Bronchial epithelial cell (primary cell): ENCODE data around the gene BRPF1. TPM values are rescaled to one million over a fixed set of nuclear protein-coding genes. Genes with fewer than 3 reads are reported as not detected.

ENCODE experiments used
- DNase-seq: peaks from one replicate; pipeline ENCODE4 v3.0.0-alpha.2; 2010; ENCODE audit warnings: low read depth
- FAIRE-seq: peaks from 2 replicates; lab custom pipeline; 2011; peaks lifted over from hg19 to GRCh38; lab: Jason Lieb, UNC
- H3K27me3 ChIP-seq: 2 replicates; pipeline ENCODE4 v1.5.1; 2011; ENCODE audit warnings: low read length; ENCODE audit not compliant: control insufficient read depth, insufficient read depth
- H3K36me3 ChIP-seq: 2 replicates; pipeline ENCODE4 v1.5.1; 2011; ENCODE audit warnings: low read length; ENCODE audit not compliant: control insufficient read depth, insufficient read depth
- H3K4me3 ChIP-seq: 2 replicates; pipeline ENCODE4 v1.5.1; 2011; ENCODE audit warnings: mild to moderate bottlenecking, low read depth, low read length, control low read depth
- total RNA-seq: library from RNA; depleted of rRNA; stranded (reverse); fragments of >200 nt; gene quantifications from 2 replicates; pipeline ENCODE4 v1.2.1, GENCODE V29; 2014
- TF ChIP-seq, protein P1 (sequence below): IDR thresholded peaks from 2 replicates; pipeline ENCODE4 v1.5.1; 2011; ENCODE audit warnings: mild to moderate bottlenecking, moderate library complexity, low read length, control low read depth, inconsistent platforms; ENCODE audit not compliant: insufficient read depth, severe bottlenecking

Gene BRPF1
- total RNA-seq, 1 donor from 2014 or later, result 14.0 TPM

DNA sequence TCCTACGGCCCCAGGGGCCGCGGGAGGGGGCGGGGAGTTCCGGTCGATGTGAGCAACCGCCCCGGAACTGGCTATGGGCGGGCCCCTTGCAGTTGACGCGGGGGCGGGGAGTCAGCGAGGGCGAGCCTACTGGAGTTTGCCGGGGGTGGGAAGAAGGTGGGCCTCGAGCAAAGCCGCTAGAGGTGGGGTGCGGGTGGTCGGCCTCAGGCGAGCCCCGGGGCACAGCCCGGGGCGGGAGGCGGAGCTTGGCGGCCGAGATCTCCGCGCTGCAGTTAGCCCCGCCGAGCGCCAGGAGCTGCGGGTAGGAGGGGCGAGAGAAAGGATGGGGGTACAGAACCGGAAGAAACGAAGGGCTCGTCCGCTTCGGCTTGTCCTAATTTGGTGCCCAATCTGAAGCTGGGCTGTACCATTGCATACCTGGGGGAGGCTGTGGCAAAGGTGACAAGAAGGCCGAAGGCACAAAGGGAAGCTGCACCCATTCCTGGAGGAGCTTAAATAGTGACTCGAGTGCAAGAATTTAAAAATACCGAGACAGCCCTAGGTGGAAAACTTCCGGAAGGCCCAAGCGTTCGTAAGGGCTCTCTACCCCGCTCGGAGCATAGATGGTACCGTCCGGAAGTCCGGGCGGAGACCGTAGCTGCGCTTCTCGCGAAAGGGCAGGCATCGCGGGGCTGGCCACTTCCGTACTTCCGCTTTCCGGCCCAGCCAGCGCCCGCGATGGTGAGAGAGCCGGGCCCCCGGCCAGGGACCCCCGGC is 61.0 kb downstream of the BRPF1 start, which contains the start of the genes ARPC4 and TADA3:
Gene ARPC4, plus strand, starts transcription at position 678 of the 756 bp plus-strand sequence. Its CDS starts 40 bp downstream, at position 718.
Gene TADA3, minus strand, starts transcription at position 69 of the 756 bp plus-strand sequence. CDS start 1,007 bp downstream, outside the sequence.
- TF ChIP-seq, protein P1, sequence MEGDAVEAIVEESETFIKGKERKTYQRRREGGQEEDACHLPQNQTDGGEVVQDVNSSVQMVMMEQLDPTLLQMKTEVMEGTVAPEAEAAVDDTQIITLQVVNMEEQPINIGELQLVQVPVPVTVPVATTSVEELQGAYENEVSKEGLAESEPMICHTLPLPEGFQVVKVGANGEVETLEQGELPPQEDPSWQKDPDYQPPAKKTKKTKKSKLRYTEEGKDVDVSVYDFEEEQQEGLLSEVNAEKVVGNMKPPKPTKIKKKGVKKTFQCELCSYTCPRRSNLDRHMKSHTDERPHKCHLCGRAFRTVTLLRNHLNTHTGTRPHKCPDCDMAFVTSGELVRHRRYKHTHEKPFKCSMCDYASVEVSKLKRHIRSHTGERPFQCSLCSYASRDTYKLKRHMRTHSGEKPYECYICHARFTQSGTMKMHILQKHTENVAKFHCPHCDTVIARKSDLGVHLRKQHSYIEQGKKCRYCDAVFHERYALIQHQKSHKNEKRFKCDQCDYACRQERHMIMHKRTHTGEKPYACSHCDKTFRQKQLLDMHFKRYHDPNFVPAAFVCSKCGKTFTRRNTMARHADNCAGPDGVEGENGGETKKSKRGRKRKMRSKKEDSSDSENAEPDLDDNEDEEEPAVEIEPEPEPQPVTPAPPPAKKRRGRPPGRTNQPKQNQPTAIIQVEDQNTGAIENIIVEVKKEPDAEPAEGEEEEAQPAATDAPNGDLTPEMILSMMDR, result no peak
- FAIRE-seq, result no peak
- peak; percentile 89 for DNase-seq
- peak within 1 kb of the TSS; percentile 94 for H3K4me3 ChIP-seq
- H3K27me3 ChIP-seq, result no peaks in the 10 kb centered on the region
- H3K36me3 ChIP-seq, result peaks cover 14% of the 10 kb centered on the region

DNA sequence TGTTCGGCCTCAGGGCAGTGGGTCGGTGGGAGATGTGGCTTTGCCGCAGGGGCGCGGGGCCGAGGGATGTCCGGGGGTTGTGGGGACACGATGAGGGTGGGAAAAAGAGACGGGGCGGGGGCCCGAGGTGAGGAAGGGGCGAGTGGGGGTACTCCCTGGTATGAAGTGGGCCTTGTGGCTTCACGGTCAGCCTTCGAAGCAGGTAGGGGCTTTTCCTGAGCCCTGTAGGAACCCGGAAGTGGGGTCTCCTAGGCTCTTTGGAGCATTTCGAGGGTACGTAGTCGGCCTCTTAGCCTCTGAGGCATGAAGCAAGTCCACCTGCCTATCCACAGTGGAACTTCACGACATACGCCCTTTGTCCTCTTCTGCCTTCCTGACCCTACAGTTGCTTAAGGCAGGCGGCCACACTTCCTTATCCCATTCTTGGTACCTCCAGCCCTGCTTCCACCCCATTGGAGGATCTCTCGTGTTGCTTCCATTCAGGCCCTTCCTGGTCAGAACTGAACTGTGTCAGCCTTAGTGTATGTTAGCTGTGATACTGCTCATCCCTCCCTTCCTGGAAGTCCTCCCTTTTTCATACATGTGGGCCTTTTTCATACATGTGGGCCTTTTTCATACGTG is 61.7 kb downstream of the BRPF1 start:
- peak overlapping the region; percentile 94 for H3K4me3 ChIP-seq
- TF ChIP-seq, protein P1, result no peak
- H3K36me3 ChIP-seq, result peaks cover 18% of the 10 kb centered on the region
- FAIRE-seq, result no peak
- no peaks in the 10 kb centered on the region for H3K27me3 ChIP-seq
- DNase-seq, result peak; percentile 42

DNA sequence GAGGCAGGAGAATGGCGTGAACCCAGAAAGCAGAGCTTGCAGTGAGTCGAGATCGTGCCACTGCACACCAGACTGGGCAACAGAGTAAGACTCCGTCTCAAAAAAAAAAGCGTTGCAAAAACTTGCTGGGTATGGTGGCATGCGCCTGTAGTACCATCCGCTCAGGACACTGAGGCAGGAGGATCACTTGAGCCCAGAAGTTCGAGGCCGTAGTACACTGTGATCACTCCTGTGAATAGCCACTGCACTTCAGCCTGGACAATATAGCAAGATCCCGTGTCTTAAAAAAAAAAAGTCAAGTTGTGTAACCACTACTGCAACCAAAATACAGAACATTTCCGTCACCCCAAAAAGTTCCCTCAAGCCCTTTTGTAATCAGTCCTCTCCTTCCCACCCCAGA is 62.9 kb downstream of the BRPF1 start:
- TF ChIP-seq, protein P1, result no peak
- DNase-seq, result no peak
- no peak for FAIRE-seq
- Histone ChIP-seq H3K36me3 (peaks cover 18% of the 10 kb centered on the region), H3K4me3 (no peak overlapping the region), H3K27me3 (no peaks in the 10 kb centered on the region)

DNA sequence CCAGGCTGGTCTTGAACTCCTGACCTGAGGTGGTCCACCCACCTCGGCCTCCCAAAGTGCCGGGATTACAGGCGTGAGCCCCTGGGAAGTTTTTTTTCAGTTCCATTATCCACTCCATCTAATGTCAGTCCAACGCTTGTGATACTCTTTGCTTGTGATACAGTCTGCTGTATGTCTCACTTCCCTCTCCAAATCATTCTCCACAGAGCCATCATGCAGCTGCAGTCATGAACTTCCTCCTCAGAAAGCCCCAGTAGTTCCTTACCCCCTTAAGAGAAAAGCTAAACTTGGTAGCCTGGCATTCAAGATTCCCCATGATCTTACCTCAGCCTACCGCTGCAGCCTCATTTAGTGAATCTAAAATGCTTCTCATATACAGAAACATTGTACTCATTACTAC is 63.7 kb downstream of the BRPF1 start:
- FAIRE-seq, result no peak
- peaks cover 22% of the 10 kb centered on the region for H3K36me3 ChIP-seq
- TF ChIP-seq, protein P1, result no peak
- DNase-seq, result no peak
- no peaks in the 10 kb centered on the region for H3K27me3 ChIP-seq
- H3K4me3 ChIP-seq, result no peak overlapping the region

DNA sequence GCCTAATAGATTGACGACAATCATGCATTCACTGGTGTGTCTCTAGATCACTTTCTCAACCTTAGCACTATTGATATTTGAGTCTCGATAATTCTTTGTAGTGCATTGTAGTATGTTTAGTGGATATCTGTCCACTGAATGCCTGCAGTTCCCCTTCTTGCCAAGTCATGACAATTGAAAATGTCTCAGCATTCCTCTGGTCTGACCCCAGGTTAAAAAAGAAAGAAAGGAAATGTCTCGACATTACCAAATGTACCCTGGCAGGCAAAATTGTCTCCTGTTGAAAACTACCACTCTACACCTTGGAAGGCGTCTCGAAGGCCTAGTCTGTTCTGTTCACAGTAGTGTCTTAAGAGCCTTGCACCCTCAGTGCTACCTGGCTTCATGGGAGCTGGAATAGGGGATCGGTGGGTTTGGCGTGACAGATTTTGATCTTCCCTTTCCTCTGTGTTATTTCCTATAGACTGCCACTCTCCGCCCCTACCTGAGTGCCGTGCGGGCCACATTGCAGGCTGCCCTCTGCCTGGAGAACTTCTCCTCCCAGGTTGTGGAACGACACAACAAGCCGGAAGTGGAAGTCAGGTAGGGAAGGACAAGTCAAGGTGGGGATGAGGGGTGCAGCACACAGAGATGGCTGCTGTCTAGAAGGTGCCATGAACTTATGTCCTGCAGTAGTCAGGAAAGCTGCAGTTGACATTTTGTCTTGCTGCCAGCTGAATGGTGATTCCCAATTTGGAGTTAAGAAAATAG is 65.8 kb downstream of the BRPF1 start:
- TF ChIP-seq, protein P1, result no peak
- DNase-seq, result no peak
- Histone ChIP-seq H3K27me3 (no peaks in the 10 kb centered on the region), H3K36me3 (peaks cover 28% of the 10 kb centered on the region), H3K4me3 (no peak overlapping the region)
- FAIRE-seq, result no peak

Other genes starting within 250 kb of the BRPF1 start
- gene LHFPL4, start 177.9 kb upstream of the BRPF1 start, total RNA-seq, result not detected in 2 replicates
- 32.9 and 44.9 TPM in 2 replicates for gene MTMR14, start 82.2 kb upstream of the BRPF1 start, total RNA-seq
- gene CPNE9, start 27.9 kb upstream of the BRPF1 start, total RNA-seq, result not detected in 2 replicates
- 21.6 and 26.5 TPM in 2 replicates for gene OGG1, start 18.2 kb downstream of the BRPF1 start, total RNA-seq
- gene CAMK1, start 38.2 kb downstream of the BRPF1 start, total RNA-seq, result 18.2 and 36.4 TPM in 2 replicates
- 46.9 and 78.5 TPM in 2 replicates for gene TADA3, start 60.7 kb downstream of the BRPF1 start, total RNA-seq
- gene ARPC4, start 61.3 kb downstream of the BRPF1 start, total RNA-seq, result 192 and 204 TPM in 2 replicates
- gene TTLL3, start 78.5 kb downstream of the BRPF1 start, total RNA-seq, result 11.3 and 17.3 TPM in 2 replicates
- 34.5 and 36.2 TPM in 2 replicates for gene RPUSD3, start 112.3 kb downstream of the BRPF1 start, total RNA-seq
- not detected in 2 replicates for gene CIDEC, start 148.5 kb downstream of the BRPF1 start, total RNA-seq
- 24.5 and 35.5 TPM in 2 replicates for gene JAGN1, start 158.9 kb downstream of the BRPF1 start, total RNA-seq
- 0.53 and 2.6 TPM in 2 replicates for gene IL17RE, start 171.1 kb downstream of the BRPF1 start, total RNA-seq
- gene IL17RC, start 185.4 kb downstream of the BRPF1 start, total RNA-seq, result 21.1 and 31.7 TPM in 2 replicates
- 22.1 and 35.8 TPM in 2 replicates for gene CRELD1, start 202.1 kb downstream of the BRPF1 start, total RNA-seq
- 0.26 and 0.38 TPM in 2 replicates for gene PRRT3, start 220.7 kb downstream of the BRPF1 start, total RNA-seq